ENCODE results near the gene MCUB.
A peak's percentile ranks its signal among the peaks of the same experiment; 100 is the strongest.

The MCUB gene

DNA sequence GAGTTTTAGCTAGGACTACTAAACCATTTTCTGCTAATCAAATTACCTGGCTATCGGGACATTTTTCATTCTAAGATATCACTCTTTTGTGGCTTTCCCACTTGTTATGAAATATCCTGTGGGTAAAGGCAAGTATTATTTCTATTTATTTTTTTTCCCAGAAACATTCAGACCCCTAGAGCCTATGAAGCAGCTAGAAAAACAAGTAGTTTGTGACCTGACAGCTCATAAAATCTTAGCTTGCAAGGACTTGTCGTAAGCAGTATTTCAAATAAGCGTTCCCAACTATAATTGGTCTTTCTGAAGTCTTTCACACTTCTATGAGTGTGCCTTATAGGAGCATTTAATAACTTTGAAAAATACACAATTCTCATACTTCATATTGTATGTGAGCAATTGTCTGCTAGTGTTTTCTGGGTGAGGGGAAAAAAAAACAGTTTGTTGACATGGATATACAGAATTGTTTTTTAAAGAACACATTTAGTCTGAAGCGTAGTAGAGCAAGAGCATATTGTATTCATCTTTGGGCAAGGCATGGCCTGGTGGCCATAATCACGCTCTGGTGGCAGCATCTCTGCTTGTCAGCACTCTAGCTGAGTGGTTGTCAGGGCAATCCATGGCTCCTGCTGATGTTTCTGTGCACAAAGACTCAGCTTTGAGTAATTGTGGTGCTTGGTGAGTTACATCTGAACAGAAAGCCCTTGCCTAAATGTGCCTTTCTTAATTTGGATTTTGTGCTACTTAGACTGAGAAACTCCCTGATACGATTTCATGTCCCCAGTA lies 2.6 kb downstream of the MCUB start:
- Histone ChIP-seq H3F3A (ENCODE audit: insufficient read depth) (0 out of 2 replicates have a peak, but pooled peaks cover 7% of the 10 kb centered on the region), H2AFZ (ENCODE audit: low read depth, low read length, severe bottlenecking) (no peak overlapping the region), H3K4me2 (ENCODE audit: low read depth, low read length, poor library complexity, severe bottlenecking) (peak overlapping the region; percentile 97), H3K9me2 (replicated peaks; ENCODE audit: insufficient read depth, low read length) (no peaks in the 10 kb centered on the region), H3K9me3 (ENCODE audit: insufficient read depth, low read length) (no peaks in the 10 kb centered on the region), H4K20me1 (ENCODE audit: low read depth, low read length) (no peaks in the 10 kb centered on the region), H3K27ac (ENCODE audit: low read depth, low read length) (peak overlapping the region; percentile 19; the same call in 1 of the 2 replicates), H3K79me2 (ENCODE audit: insufficient read depth, low read length) (peaks cover 51% of the 10 kb centered on the region), H3K4me3 (ENCODE audit: insufficient read depth, low read length, poor library complexity, severe bottlenecking) (no peak overlapping the region), H3K9ac (ENCODE audit: low read length) (no peak overlapping the region), H3K36me3 (ENCODE audit: low read length) (no peaks in the 10 kb centered on the region), H3K27me3 (ENCODE audit: low read length) (no peaks in the 10 kb centered on the region)
- TF ChIP-seq EZH2phosphoT487 (conservative IDR thresholded peaks at IDR 0.05; ENCODE audit: low read length) = no peak

DNA sequence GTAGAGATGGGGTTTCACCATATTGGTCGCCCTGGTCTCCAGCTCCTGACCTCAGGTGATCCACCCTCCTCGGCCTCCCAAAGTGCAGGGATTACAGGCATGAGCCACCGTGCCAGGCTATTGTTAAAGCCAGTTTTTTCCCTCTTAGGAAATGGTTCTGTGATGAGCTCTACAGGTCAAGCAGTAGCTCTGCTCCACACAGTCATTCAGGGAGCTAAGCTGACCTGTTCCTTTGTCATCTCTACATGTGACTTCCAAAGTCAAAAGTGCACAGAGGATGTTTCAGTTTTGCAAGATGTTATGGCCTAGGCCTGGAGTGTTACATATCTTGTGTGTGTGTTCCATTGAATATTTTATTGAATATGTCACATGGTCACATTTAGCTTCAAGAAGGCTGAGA lies 11.4 kb downstream of the MCUB start:
- Histone ChIP-seq H2AFZ (ENCODE audit: low read depth, low read length, severe bottlenecking) (no peak overlapping the region), H3K4me2 (ENCODE audit: low read depth, low read length, poor library complexity, severe bottlenecking) (no peak overlapping the region), H3K27me3 (ENCODE audit: low read length) (no peaks in the 10 kb centered on the region), H3K27ac (ENCODE audit: low read depth, low read length) (no peak overlapping the region), H3K9me2 (replicated peaks; ENCODE audit: insufficient read depth, low read length) (no peaks in the 10 kb centered on the region), H3K79me2 (ENCODE audit: insufficient read depth, low read length) (peaks cover 60% of the 10 kb centered on the region), H4K20me1 (ENCODE audit: low read depth, low read length) (no peaks in the 10 kb centered on the region), H3F3A (ENCODE audit: insufficient read depth) (no peaks in the 10 kb centered on the region), H3K9ac (ENCODE audit: low read length) (no peak overlapping the region), H3K36me3 (ENCODE audit: low read length) (no peaks in the 10 kb centered on the region), H3K4me3 (ENCODE audit: insufficient read depth, low read length, poor library complexity, severe bottlenecking) (no peak overlapping the region), H3K9me3 (ENCODE audit: insufficient read depth, low read length) (no peaks in the 10 kb centered on the region)
- TF ChIP-seq, protein P1, sequence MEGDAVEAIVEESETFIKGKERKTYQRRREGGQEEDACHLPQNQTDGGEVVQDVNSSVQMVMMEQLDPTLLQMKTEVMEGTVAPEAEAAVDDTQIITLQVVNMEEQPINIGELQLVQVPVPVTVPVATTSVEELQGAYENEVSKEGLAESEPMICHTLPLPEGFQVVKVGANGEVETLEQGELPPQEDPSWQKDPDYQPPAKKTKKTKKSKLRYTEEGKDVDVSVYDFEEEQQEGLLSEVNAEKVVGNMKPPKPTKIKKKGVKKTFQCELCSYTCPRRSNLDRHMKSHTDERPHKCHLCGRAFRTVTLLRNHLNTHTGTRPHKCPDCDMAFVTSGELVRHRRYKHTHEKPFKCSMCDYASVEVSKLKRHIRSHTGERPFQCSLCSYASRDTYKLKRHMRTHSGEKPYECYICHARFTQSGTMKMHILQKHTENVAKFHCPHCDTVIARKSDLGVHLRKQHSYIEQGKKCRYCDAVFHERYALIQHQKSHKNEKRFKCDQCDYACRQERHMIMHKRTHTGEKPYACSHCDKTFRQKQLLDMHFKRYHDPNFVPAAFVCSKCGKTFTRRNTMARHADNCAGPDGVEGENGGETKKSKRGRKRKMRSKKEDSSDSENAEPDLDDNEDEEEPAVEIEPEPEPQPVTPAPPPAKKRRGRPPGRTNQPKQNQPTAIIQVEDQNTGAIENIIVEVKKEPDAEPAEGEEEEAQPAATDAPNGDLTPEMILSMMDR (IDR thresholded peaks at IDR 0.05; ENCODE audit: insufficient read depth, low read length, poor library complexity, severe bottlenecking) = no peak
- TF ChIP-seq EZH2phosphoT487 (conservative IDR thresholded peaks at IDR 0.05; ENCODE audit: low read length) = no peak

GRCh38 chr4:109572154-109572553 lies 12.1 kb downstream of the MCUB start:
- H3K4me2 ChIP-seq (ENCODE audit: low read depth, low read length, poor library complexity, severe bottlenecking) = no peak overlapping the region
- H3K9ac ChIP-seq (ENCODE audit: low read length) = no peak overlapping the region
- H3K4me3 ChIP-seq (ENCODE audit: insufficient read depth, low read length, poor library complexity, severe bottlenecking) = no peak overlapping the region
- no peaks in the 10 kb centered on the region for H3K9me3 ChIP-seq (ENCODE audit: insufficient read depth, low read length)
- H3K27ac ChIP-seq (ENCODE audit: low read depth, low read length) = no peak overlapping the region
- no peak overlapping the region for H2AFZ ChIP-seq (ENCODE audit: low read depth, low read length, severe bottlenecking)
- peaks cover 59% of the 10 kb centered on the region for H3K79me2 ChIP-seq (ENCODE audit: insufficient read depth, low read length)
- H3K27me3 ChIP-seq (ENCODE audit: low read length) = no peaks in the 10 kb centered on the region
- H4K20me1 ChIP-seq (ENCODE audit: low read depth, low read length) = no peaks in the 10 kb centered on the region
- H3K9me2 ChIP-seq (replicated peaks; ENCODE audit: insufficient read depth, low read length) = no peaks in the 10 kb centered on the region
- TF ChIP-seq, protein P1 (IDR thresholded peaks at IDR 0.05; ENCODE audit: insufficient read depth, low read length, poor library complexity, severe bottlenecking) = no peak
- no peak for TF ChIP-seq EZH2phosphoT487 (conservative IDR thresholded peaks at IDR 0.05; ENCODE audit: low read length)
- H3K36me3 ChIP-seq (ENCODE audit: low read length) = no peaks in the 10 kb centered on the region
- no peaks in the 10 kb centered on the region for H3F3A ChIP-seq (ENCODE audit: insufficient read depth)

DNA sequence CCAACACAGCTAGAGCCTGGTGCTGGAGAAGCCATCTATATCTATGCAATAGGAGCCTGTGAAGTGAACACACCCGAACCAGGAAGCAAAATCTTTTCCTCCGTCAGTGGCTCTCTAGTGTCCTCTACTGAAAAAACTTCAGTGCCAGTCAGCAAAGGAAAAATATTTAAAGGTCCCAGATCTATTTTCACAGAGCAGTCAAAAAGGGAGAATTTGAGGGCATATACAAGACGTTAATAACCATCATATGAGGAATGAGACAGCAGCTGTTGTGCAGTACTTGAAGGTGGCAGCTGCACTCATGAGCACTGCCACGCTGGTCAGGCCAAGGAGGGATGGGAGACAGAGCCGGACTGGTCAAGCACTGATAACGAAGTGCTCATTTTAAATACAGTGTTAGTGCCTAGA lies 14.4 kb downstream of the MCUB start:
- no peak overlapping the region for H2AFZ ChIP-seq (ENCODE audit: low read depth, low read length, severe bottlenecking)
- peaks cover 58% of the 10 kb centered on the region for H3K79me2 ChIP-seq (ENCODE audit: insufficient read depth, low read length)
- H3K27ac ChIP-seq (ENCODE audit: low read depth, low read length) = no peak overlapping the region
- no peak for TF ChIP-seq EZH2phosphoT487 (conservative IDR thresholded peaks at IDR 0.05; ENCODE audit: low read length)
- TF ChIP-seq, protein P1 (IDR thresholded peaks at IDR 0.05; ENCODE audit: insufficient read depth, low read length, poor library complexity, severe bottlenecking) = no peak
- no peaks in the 10 kb centered on the region for H3K36me3 ChIP-seq (ENCODE audit: low read length)
- H3K4me3 ChIP-seq (ENCODE audit: insufficient read depth, low read length, poor library complexity, severe bottlenecking) = no peak overlapping the region
- no peaks in the 10 kb centered on the region for H3K9me3 ChIP-seq (ENCODE audit: insufficient read depth, low read length)
- H3K27me3 ChIP-seq (ENCODE audit: low read length) = no peaks in the 10 kb centered on the region
- H4K20me1 ChIP-seq (ENCODE audit: low read depth, low read length) = no peaks in the 10 kb centered on the region
- H3K4me2 ChIP-seq (ENCODE audit: low read depth, low read length, poor library complexity, severe bottlenecking) = no peak overlapping the region
- no peaks in the 10 kb centered on the region for H3F3A ChIP-seq (ENCODE audit: insufficient read depth)
- H3K9me2 ChIP-seq (replicated peaks; ENCODE audit: insufficient read depth, low read length) = no peaks in the 10 kb centered on the region
- no peak overlapping the region for H3K9ac ChIP-seq (ENCODE audit: low read length)

Data from SU-DHL-6 (cell line).